GM06990 (cell line): ENCODE data around the gene CDH4.

Experiments
- DNase-seq: peaks from one replicate; pipeline ENCODE4 v3.0.0-alpha.2; 2011; ENCODE audit not compliant: insufficient read length; ENCODE audit errors: extremely low read depth
- H3K27me3 ChIP-seq: replicated peaks from 2 replicates; pipeline ENCODE4 v1.6.0; 2011; ENCODE audit warnings: low read length; ENCODE audit not compliant: control insufficient read depth, insufficient read depth
- H3K36me3 ChIP-seq: 2 replicates; pipeline ENCODE4 v1.5.1; 2011; ENCODE audit warnings: low read length; ENCODE audit not compliant: control insufficient read depth, insufficient read depth
- H3K4me3 ChIP-seq: replicated peaks from 2 replicates; pipeline ENCODE4 v1.5.1; 2011; ENCODE audit warnings: low read depth, mild to moderate bottlenecking, control low read depth, low read length
- TF ChIP-seq, protein P1 (sequence below): IDR thresholded peaks from 2 replicates; pipeline ENCODE4 v1.5.1; 2011; ENCODE audit warnings: low read length, control low read depth, mild to moderate bottlenecking, inconsistent platforms; ENCODE audit not compliant: insufficient read depth, poor library complexity, severe bottlenecking

CDH4 gene

DNA sequence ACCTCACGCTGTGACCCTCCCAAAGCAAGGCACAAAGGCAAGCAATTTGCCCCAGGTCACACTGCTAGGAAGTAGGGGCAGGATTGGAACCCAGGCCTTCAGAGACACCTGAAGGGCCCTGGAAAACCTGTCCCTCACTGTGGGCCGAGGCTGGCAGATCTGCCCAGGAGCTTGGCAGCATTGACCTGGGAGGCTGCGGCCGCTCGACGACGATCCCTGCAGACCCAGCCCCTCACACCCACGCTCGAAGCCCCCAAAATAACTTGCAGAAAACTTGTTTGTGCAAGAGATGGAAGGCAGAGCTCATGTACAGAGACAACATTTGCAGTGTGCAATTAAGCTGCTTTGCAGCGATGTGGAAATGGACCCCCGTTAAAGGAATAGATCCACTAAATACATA, 562.2 kb downstream of the CDH4 start:
- H3K4me3 ChIP-seq: no peak overlapping the region
- no peak for DNase-seq
- TF ChIP-seq, protein P1, sequence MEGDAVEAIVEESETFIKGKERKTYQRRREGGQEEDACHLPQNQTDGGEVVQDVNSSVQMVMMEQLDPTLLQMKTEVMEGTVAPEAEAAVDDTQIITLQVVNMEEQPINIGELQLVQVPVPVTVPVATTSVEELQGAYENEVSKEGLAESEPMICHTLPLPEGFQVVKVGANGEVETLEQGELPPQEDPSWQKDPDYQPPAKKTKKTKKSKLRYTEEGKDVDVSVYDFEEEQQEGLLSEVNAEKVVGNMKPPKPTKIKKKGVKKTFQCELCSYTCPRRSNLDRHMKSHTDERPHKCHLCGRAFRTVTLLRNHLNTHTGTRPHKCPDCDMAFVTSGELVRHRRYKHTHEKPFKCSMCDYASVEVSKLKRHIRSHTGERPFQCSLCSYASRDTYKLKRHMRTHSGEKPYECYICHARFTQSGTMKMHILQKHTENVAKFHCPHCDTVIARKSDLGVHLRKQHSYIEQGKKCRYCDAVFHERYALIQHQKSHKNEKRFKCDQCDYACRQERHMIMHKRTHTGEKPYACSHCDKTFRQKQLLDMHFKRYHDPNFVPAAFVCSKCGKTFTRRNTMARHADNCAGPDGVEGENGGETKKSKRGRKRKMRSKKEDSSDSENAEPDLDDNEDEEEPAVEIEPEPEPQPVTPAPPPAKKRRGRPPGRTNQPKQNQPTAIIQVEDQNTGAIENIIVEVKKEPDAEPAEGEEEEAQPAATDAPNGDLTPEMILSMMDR: no peak
- H3K36me3 ChIP-seq: no peaks in the 10 kb centered on the region
- no peaks in the 10 kb centered on the region for H3K27me3 ChIP-seq

DNA sequence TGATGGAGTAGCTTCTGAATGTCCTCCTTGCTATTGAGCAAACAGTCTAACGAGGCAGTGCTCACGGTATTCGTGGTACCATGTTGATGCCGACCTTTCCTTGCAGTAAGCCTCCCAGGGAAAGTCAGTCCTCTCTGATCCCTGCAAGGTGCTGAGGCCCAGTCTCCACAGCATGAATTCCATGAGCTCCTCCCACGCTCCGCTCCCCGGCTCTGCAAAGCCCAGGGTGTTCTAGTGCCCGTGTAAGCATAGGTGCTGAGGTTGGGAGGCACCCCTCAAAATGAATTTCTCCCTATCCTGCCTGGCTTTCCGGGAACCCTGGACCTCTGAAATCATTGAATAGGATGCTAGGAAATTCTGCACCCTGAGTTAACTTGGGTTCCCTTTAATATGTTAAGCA, 562.7 kb downstream of the CDH4 start:
- no peak for DNase-seq
- Histone ChIP-seq H3K36me3 (no peaks in the 10 kb centered on the region), H3K27me3 (no peaks in the 10 kb centered on the region), H3K4me3 (no peak overlapping the region)
- TF ChIP-seq, protein P1: no peak

DNA sequence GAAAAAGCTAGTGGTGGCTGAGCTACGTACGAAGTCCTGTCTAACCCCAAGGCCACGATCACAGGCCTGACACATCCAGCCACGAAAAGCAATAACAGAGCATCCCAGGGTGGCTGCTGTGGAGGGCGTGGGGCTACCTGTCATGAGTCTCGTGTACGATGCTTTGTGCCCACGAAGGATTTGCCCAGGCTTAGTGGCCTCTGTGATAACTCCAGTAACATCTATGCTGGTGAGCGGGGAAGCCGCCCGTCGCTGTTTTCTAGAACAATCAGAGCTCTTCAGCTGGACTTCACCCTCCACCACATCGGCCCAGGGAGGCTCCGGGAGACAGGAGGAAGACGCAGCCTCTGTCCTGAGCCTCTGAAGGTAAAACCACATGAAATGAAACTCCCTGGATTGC, 563.1 kb downstream of the CDH4 start:
- Histone ChIP-seq H3K36me3 (no peaks in the 10 kb centered on the region), H3K4me3 (no peak overlapping the region), H3K27me3 (no peaks in the 10 kb centered on the region)
- TF ChIP-seq, protein P1: no peak
- no peak for DNase-seq

DNA sequence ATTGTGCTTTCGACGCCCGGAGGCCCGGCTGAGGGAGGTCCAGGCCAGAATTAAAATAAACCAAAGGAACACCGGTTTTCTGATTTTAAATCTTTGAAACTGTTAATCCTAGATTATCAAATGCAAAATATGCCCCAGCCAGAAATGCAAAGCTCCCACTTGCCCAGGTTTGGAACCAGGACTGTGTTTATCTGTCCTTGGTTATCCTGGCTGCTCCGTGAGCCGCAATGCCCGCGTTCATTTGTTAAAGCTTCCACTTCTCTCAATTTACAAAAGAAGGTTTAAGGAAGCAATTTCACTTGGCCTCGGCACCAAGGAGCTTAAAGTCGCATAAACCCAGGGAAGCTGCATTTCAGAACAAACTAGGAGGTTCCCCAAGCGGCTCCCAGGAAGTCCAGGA, 563.6 kb downstream of the CDH4 start:
- Histone ChIP-seq H3K4me3 (no peak overlapping the region), H3K36me3 (no peaks in the 10 kb centered on the region), H3K27me3 (no peaks in the 10 kb centered on the region)
- TF ChIP-seq, protein P1: no peak
- no peak for DNase-seq

DNA sequence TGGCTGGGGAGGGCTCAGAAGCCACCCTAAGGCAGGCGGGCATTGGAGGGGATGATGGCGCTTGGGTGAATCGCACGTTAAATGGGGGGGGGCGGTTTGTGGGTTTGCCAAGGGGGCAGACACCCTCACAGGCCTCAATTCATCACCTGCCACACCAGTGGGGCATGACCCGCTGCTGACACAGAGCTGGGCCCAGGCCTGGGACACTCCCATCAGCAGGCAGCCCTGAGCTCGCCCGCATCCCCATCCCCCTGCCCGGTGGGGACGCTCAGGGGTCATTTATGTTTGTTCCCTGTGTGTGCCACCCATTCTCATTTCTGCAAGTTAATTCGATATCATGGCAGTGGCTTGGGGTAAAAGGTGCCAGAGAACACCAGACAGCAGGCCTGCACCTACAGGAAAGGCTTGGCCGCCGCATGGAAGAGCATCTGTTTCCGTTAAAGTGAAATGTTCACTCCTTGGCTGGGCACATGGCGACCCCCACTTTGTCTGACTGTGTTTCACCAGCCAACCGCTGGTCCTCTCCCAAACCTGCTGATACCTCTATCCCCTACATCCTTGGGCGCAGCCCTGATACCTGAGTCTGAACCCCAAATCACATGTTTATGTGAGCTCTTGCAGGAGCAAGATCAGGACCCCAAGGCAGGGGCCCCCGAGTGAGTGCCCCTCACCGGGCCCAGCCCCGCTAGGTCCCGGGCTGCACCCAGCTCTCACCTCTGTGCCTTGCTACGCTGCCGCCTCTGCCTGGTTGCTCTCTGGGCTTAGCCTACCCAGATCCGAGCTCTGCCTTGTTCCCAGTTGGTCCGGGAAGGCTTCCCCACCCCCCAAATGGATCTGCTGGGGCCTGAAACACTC, 564.8 kb downstream of the CDH4 start:
- Histone ChIP-seq H3K27me3 (no peaks in the 10 kb centered on the region), H3K36me3 (no peaks in the 10 kb centered on the region), H3K4me3 (no peak overlapping the region)
- TF ChIP-seq, protein P1: no peak
- DNase-seq: no peak
